ENCODE measurements around the gene NASP. TPM values are rescaled to one million over a fixed set of nuclear protein-coding genes. Genes with fewer than 3 reads are reported as not detected.

Gene NASP
- total and polyA plus RNA-seq, 2 of the 4 experiments (the other 2 are of a cell fraction) = 56.6 to 124 TPM

DNA sequence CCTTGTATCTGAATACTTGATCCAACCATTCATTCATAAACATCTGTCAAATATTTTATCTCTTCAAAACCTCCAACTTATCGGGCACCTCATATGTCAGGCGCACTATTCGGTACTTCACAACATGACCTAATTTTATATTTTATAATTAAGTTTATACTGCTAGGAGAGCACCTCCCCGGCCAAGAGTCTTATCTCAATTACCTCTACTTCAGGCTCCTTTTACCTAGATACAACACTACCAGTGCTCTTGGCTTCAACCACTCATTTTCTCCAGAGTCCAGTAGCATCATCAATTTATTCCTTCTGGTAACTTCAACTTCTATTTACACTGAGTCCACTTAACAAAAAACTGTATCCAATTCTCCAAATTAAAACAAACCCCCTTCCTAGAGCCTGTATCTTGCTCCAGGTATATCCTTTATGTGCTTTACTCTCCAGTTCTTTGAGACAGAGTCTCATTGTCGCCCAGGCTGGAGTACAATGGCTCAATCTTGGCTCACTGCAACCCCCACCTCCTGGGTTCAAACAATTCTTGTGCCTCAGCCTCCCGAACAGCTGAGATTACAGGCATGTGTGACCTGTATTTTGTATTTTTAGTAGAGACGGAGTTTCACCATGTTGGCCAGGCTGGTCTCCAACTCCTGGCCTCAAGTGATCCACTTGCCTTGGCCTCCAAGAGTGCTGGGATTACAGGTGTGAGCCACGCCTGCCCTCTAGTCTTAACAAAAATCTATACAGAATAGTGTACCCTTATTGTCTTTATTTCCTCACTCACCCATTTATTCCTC is 83.7 kb downstream of the NASP start:
- H3K9me3 ChIP-seq (ENCODE audit: control insufficient read depth, insufficient read depth, low read length) = no peaks in the 10 kb centered on the region
- CTCF ChIA-PET = no interaction called here
- H2BK15ac ChIP-seq (ENCODE audit: low read depth, low read length) = no peak overlapping the region
- H2AK5ac ChIP-seq (ENCODE audit: low read depth, low read length) = no peak overlapping the region
- no peak overlapping the region for H3K18ac ChIP-seq (ENCODE audit: low read depth, low read length)
- H4K91ac ChIP-seq (ENCODE audit: insufficient read depth, low read depth, low read length) = no peak overlapping the region
- H3K56ac ChIP-seq (ENCODE audit: extremely low read depth, insufficient read depth, low read length) = no peak overlapping the region
- intact Hi-C loops (cut with micrococcal nuclease) (no loop called here), dilution Hi-C loops (cut with HindIII; ENCODE audit: low sequenced_read_pairs, unreplicated experiment) (no loop called here), in situ Hi-C loops (cut with MboI; ENCODE audit: low sequenced_read_pairs) (no loop called here)
- H3K79me1 ChIP-seq (ENCODE audit: low read depth in 1 of 2, low read length in 2 of 2) = peaks cover 12 to 66% of the 10 kb centered on the region in 2 experiments
- H3K36me3 ChIP-seq (ENCODE audit: control insufficient read depth, insufficient read depth, low read length) = no peaks in the 10 kb centered on the region; the same call in 1 of the 2 replicates
- H3K9me1 ChIP-seq (ENCODE audit: insufficient read depth, low read length) = peaks cover 13% of the 10 kb centered on the region
- DNase-seq (no peak), ATAC-seq (ENCODE audit: low read depth) (no peak)
- no peak overlapping the region for H3K23ac ChIP-seq (ENCODE audit: low read depth, low read length)
- H2BK5ac ChIP-seq (ENCODE audit: low read depth, low read length, poor library complexity, severe bottlenecking) = no peak overlapping the region
- no peak overlapping the region for H2BK120ac ChIP-seq (ENCODE audit: low read depth, low read length)
- H3K4me2 ChIP-seq (ENCODE audit: low read depth, low read length) = no peak overlapping the region
- H4K8ac ChIP-seq (ENCODE audit: low read depth in 2 of 2, low read length in 2 of 2) = no peak overlapping the region
- no peak overlapping the region for H2BK20ac ChIP-seq (ENCODE audit: low read depth, low read length)
- H3K14ac ChIP-seq (replicated peaks; ENCODE audit: low read depth, low read length) = no peak overlapping the region
- peaks cover 6% of the 10 kb centered on the region for H3K4me1 ChIP-seq (ENCODE audit: control insufficient read depth, insufficient read depth, low read length)
- POLR2A ChIA-PET (ENCODE audit: unreplicated experiment) = no interaction called here
- no peak overlapping the region for H3K4ac ChIP-seq (ENCODE audit: low read depth, low read length)
- BruUV-seq (replicated peaks) = no TSS peak
- H3K9ac ChIP-seq (ENCODE audit: low read depth, low read length) = no peak overlapping the region
- H3K27me3 ChIP-seq (ENCODE audit: control insufficient read depth, insufficient read depth, low read length) = no peaks in the 10 kb centered on the region
- H4K5ac ChIP-seq (ENCODE audit: low read depth, low read length) = no peak overlapping the region
- no peak overlapping the region for H3K27ac ChIP-seq (ENCODE audit: insufficient read depth, low read length)
- H2AFZ ChIP-seq (replicated peaks; ENCODE audit: low read length, poor library complexity) = no peak overlapping the region
- TF ChIP-seq, protein P1, sequence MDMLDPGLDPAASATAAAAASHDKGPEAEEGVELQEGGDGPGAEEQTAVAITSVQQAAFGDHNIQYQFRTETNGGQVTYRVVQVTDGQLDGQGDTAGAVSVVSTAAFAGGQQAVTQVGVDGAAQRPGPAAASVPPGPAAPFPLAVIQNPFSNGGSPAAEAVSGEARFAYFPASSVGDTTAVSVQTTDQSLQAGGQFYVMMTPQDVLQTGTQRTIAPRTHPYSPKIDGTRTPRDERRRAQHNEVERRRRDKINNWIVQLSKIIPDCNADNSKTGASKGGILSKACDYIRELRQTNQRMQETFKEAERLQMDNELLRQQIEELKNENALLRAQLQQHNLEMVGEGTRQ (IDR thresholded peaks at IDR 0.05; ENCODE audit: low read depth, low read length) = no peak
- TF ChIP-seq SMC3 (IDR thresholded peaks at IDR 0.05; ENCODE audit: low read depth, low read length) (no peak), CEBPB (IDR thresholded peaks at IDR 0.05; ENCODE audit: low read depth, low read length) (no peak), RAD21 (IDR thresholded peaks at IDR 0.05; ENCODE audit: low read length) (no peak), BHLHE40 (IDR thresholded peaks at IDR 0.05; ENCODE audit: low read depth, low read length) (no peak)
- TF ChIP-seq, protein P2, sequence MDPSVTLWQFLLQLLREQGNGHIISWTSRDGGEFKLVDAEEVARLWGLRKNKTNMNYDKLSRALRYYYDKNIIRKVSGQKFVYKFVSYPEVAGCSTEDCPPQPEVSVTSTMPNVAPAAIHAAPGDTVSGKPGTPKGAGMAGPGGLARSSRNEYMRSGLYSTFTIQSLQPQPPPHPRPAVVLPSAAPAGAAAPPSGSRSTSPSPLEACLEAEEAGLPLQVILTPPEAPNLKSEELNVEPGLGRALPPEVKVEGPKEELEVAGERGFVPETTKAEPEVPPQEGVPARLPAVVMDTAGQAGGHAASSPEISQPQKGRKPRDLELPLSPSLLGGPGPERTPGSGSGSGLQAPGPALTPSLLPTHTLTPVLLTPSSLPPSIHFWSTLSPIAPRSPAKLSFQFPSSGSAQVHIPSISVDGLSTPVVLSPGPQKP (IDR thresholded peaks at IDR 0.05; ENCODE audit: borderline replicate concordance, low read depth, low read length) = no peak
- H3K4me3 ChIP-seq (ENCODE audit: insufficient read depth, low read depth, low read length) = no peak overlapping the region
- no peak overlapping the region for H2AK9ac ChIP-seq (replicated peaks; ENCODE audit: low read depth, low read length, poor library complexity)
- WGBS, 2 experiments (ENCODE audit: extremely low coverage in 2 of 2, insufficient read length in 1 of 2) = 86% methylated on average over 1 of the region's 8 CpGs; no CpG with 5 or more reads in 1 of the 2 experiments
- H4K20me1 ChIP-seq (ENCODE audit: insufficient read depth, low read length) = peaks cover 77% of the 10 kb centered on the region

Small RNA genes within 50 kb of the gene (microRNA-seq; reads per million reads assigned to microRNA genes)
- gene AL355480.1 (ENCODE audit: insufficient read depth, insufficient read length) (not detected), gene AL355480.2 (ENCODE audit: insufficient read depth, insufficient read length) (not detected), gene AL355480.3 (ENCODE audit: insufficient read depth, insufficient read length) (not detected), gene AL355480.4 (ENCODE audit: insufficient read depth, insufficient read length) (not detected)

Small RNA genes within 50 kb of the gene (small RNA-seq; reads per million reads assigned to genes)
- 0 reads per million in 5 experiments for gene AL355480.1
- gene AL355480.2 = 0 reads per million in 5 experiments
- 0 reads per million in 5 experiments for gene AL355480.3
- gene AL355480.4 = 0 reads per million in 5 experiments

Other genes starting within 250 kb of the NASP start
- 18.6 and 18.9 TPM in 2 replicates for gene TOE1, start 243.9 kb upstream of the NASP start, total RNA-seq (2012; rRNA removed)
- 15.5 and 16.8 TPM in 2 replicates for gene TOE1, start 243.9 kb upstream of the NASP start, polyA plus RNA-seq (2012; rRNA removed)
- gene MUTYH, start 243.6 kb upstream of the NASP start, total RNA-seq (2012; rRNA removed) = 8.9 and 9.1 TPM in 2 replicates
- gene MUTYH, start 243.6 kb upstream of the NASP start, polyA plus RNA-seq (2012; rRNA removed) = 14.3 and 14.6 TPM in 2 replicates
- gene TESK2, start 92.9 kb upstream of the NASP start, total RNA-seq (2012; rRNA removed) = 0.83 and 0.90 TPM in 2 replicates
- gene TESK2, start 92.9 kb upstream of the NASP start, polyA plus RNA-seq (2012; rRNA removed) = 1.1 and 1.3 TPM in 2 replicates
- gene CCDC163, start 84.0 kb upstream of the NASP start, total RNA-seq (2012; rRNA removed) = 0.28 and 0.54 TPM in 2 replicates
- 0.89 and 1.0 TPM in 2 replicates for gene CCDC163, start 84.0 kb upstream of the NASP start, polyA plus RNA-seq (2012; rRNA removed)
- 5.2 and 6.4 TPM in 2 replicates for gene MMACHC, start 83.7 kb upstream of the NASP start, total RNA-seq (2012; rRNA removed)
- gene MMACHC, start 83.7 kb upstream of the NASP start, polyA plus RNA-seq (2012; rRNA removed) = 2.8 and 4.1 TPM in 2 replicates
- gene PRDX1, start 62.2 kb upstream of the NASP start, total RNA-seq (2012; rRNA removed) = 875 and 883 TPM in 2 replicates
- 530 and 612 TPM in 2 replicates for gene PRDX1, start 62.2 kb upstream of the NASP start, polyA plus RNA-seq (2012; rRNA removed)
- gene AKR1A1, start 33.2 kb upstream of the NASP start, total RNA-seq (2012; rRNA removed) = 122 and 151 TPM in 2 replicates
- gene AKR1A1, start 33.2 kb upstream of the NASP start, polyA plus RNA-seq (2012; rRNA removed) = 141 and 144 TPM in 2 replicates
- gene CCDC17, start 40.0 kb downstream of the NASP start, total RNA-seq (2012; rRNA removed) = 0.18 and 0.56 TPM in 2 replicates
- 0.26 and 0.30 TPM in 2 replicates for gene CCDC17, start 40.0 kb downstream of the NASP start, polyA plus RNA-seq (2012; rRNA removed)
- 57.4 and 83.6 TPM in 2 replicates for gene GPBP1L1, start 102.5 kb downstream of the NASP start, total RNA-seq (2012; rRNA removed)
- 24.0 and 31.5 TPM in 2 replicates for gene GPBP1L1, start 102.5 kb downstream of the NASP start, polyA plus RNA-seq (2012; rRNA removed)
- 14.2 and 19.9 TPM in 2 replicates for gene TMEM69, start 104.1 kb downstream of the NASP start, total RNA-seq (2012; rRNA removed)
- 31.8 and 33.6 TPM in 2 replicates for gene TMEM69, start 104.1 kb downstream of the NASP start, polyA plus RNA-seq (2012; rRNA removed)
- 10.6 and 15.8 TPM in 2 replicates for gene IPP, start 166.6 kb downstream of the NASP start, total RNA-seq (2012; rRNA removed)
- gene IPP, start 166.6 kb downstream of the NASP start, polyA plus RNA-seq (2012; rRNA removed) = 3.7 and 4.6 TPM in 2 replicates
- gene MAST2, start 219.6 kb downstream of the NASP start, total RNA-seq (2012; rRNA removed) = 12.5 and 14.2 TPM in 2 replicates
- gene MAST2, start 219.6 kb downstream of the NASP start, polyA plus RNA-seq (2012; rRNA removed) = 41.0 and 44.0 TPM in 2 replicates